Measurements from ENCODE around the gene ZNF292. TPM values are rescaled to one million over a fixed set of nuclear protein-coding genes. Genes with fewer than 3 reads are reported as not detected.

The ZNF292 gene
- total and polyA plus RNA-seq, 2 donors (not counting 3 experiments of a cell fraction or from before 2014, with no cell fraction given), result 3.5 to 24.9 TPM

DNA sequence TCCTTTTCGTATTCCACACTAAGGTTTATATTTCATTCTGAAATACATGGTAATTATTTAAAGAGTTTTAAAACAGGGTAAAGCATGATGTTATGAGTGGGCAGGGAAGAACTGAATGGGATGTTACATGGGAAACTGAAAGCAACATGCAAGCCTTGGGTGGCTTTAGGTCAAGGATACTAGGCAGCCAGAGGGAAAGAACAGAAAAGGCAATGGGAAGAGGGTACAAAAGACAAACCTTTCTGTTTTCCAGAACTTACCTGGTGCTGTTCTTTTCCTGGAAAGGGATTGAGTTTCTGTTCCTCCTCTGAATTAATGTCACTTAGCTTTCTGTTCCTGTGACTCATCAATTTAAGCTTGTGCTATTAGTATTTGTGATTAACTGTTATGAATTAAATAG, 95.9 kb downstream of the ZNF292 start:
- Histone ChIP-seq H3K9ac (replicated peaks; ENCODE audit: extremely low read depth, insufficient read depth, low read length) (no peak overlapping the region), H4K20me1 (replicated peaks; ENCODE audit: control insufficient read depth, extremely low read depth, insufficient read depth, low read length) (peaks cover 2% of the 10 kb centered on the region), H3K36me3 (ENCODE audit: control insufficient read depth in 2 of 2, extremely low read depth in 1 of 2, insufficient read depth in 2 of 2, low read length in 2 of 2) (peaks cover 3 to 12% of the 10 kb centered on the region in 2 experiments), H2AFZ (ENCODE audit: low read depth, low read length) (no peak overlapping the region), H3K4me2 (ENCODE audit: insufficient read depth, low read length) (no peak overlapping the region), H3K9me3 (replicated peaks; ENCODE audit: control insufficient read depth, insufficient read depth, low read length) (no peaks in the 10 kb centered on the region), H3K4me3 (replicated peaks in 1 of 3; ENCODE audit: insufficient read depth in 1 of 3, low read depth in 1 of 3, low read length in 3 of 3) (no peak overlapping the region), H3K4me1 (ENCODE audit: control insufficient read depth, extremely low read depth, insufficient read depth, low read length) (no peaks in the 10 kb centered on the region), H3K79me2 (ENCODE audit: control insufficient read depth, insufficient read depth, low read length) (no peaks in the 10 kb centered on the region), H3K27me3 (ENCODE audit: control insufficient read depth in 2 of 2, insufficient read depth in 2 of 2, low read length in 2 of 2) (no peaks in the 10 kb centered on the region), H3K27ac (ENCODE audit: insufficient read depth, low read depth, low read length) (no peak overlapping the region), H3K9me1 (replicated peaks; ENCODE audit: control insufficient read depth, extremely low read depth, insufficient read depth, low read length) (no peaks in the 10 kb centered on the region)
- intact Hi-C loops (cut with micrococcal nuclease), result no loop called here
- DNase-seq (ENCODE audit: low read depth, low spot score) (no peak), FAIRE-seq (no peak)
- TF ChIP-seq, protein P1, sequence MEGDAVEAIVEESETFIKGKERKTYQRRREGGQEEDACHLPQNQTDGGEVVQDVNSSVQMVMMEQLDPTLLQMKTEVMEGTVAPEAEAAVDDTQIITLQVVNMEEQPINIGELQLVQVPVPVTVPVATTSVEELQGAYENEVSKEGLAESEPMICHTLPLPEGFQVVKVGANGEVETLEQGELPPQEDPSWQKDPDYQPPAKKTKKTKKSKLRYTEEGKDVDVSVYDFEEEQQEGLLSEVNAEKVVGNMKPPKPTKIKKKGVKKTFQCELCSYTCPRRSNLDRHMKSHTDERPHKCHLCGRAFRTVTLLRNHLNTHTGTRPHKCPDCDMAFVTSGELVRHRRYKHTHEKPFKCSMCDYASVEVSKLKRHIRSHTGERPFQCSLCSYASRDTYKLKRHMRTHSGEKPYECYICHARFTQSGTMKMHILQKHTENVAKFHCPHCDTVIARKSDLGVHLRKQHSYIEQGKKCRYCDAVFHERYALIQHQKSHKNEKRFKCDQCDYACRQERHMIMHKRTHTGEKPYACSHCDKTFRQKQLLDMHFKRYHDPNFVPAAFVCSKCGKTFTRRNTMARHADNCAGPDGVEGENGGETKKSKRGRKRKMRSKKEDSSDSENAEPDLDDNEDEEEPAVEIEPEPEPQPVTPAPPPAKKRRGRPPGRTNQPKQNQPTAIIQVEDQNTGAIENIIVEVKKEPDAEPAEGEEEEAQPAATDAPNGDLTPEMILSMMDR (IDR thresholded peaks at IDR 0.05; ENCODE audit: extremely low read depth in 1 of 2, insufficient read depth in 1 of 2, low read depth in 1 of 2, low read length in 2 of 2), result no peak
- no peak for TF ChIP-seq POLR2AphosphoS5 (IDR thresholded peaks at IDR 0.05; ENCODE audit: insufficient read depth, low read depth, low read length)
- no peak for TF ChIP-seq JUN (IDR thresholded peaks at IDR 0.05; ENCODE audit: borderline replicate concordance, insufficient read depth, insufficient read length, low read depth)
- TF ChIP-seq MYC (IDR thresholded peaks at IDR 0.05; ENCODE audit: low read depth, low read length), result no peak
- TF ChIP-seq POLR2A (IDR thresholded peaks at IDR 0.05; ENCODE audit: low read depth, low read length), result no peak
- TF ChIP-seq MAX (IDR thresholded peaks at IDR 0.05; ENCODE audit: insufficient read depth, insufficient read length), result no peak
- dilution Hi-C loops (cut with MboI; ENCODE audit: extremely low pct_ligation_motif_present, low sequenced_read_pairs), result no loop called here
- ChIA-PET CTCF (no interaction called here), POLR2A (no interaction called here)
- no TSS peak for BruUV-seq (replicated peaks)

- Histone ChIP-seq H4K20me1 (replicated peaks; ENCODE audit: control insufficient read depth, extremely low read depth, insufficient read depth, low read length) (peaks cover 2% of the 10 kb centered on the region), H2AFZ (ENCODE audit: low read depth, low read length) (no peak overlapping the region), H3K4me3 (replicated peaks in 1 of 3; ENCODE audit: insufficient read depth in 1 of 3, low read depth in 1 of 3, low read length in 3 of 3) (no peak overlapping the region), H3K9ac (replicated peaks; ENCODE audit: extremely low read depth, insufficient read depth, low read length) (no peak overlapping the region), H3K9me1 (replicated peaks; ENCODE audit: control insufficient read depth, extremely low read depth, insufficient read depth, low read length) (no peaks in the 10 kb centered on the region), H3K9me3 (replicated peaks; ENCODE audit: control insufficient read depth, insufficient read depth, low read length) (no peaks in the 10 kb centered on the region), H3K27ac (ENCODE audit: insufficient read depth, low read depth, low read length) (no peak overlapping the region), H3K4me1 (ENCODE audit: control insufficient read depth, extremely low read depth, insufficient read depth, low read length) (no peaks in the 10 kb centered on the region), H3K4me2 (ENCODE audit: insufficient read depth, low read length) (no peak overlapping the region), H3K27me3 (ENCODE audit: control insufficient read depth in 2 of 2, insufficient read depth in 2 of 2, low read length in 2 of 2) (no peaks in the 10 kb centered on the region), H3K79me2 (ENCODE audit: control insufficient read depth, insufficient read depth, low read length) (no peaks in the 10 kb centered on the region), H3K36me3 (ENCODE audit: control insufficient read depth in 2 of 2, extremely low read depth in 1 of 2, insufficient read depth in 2 of 2, low read length in 2 of 2) (peaks cover 5 to 10% of the 10 kb centered on the region in 2 experiments)
- POLR2A ChIA-PET, result no interaction called here
- no TSS peak for BruUV-seq (replicated peaks)
- DNase-seq (ENCODE audit: low read depth, low spot score) (no peak), FAIRE-seq (no peak)
- dilution Hi-C loops (cut with MboI; ENCODE audit: extremely low pct_ligation_motif_present, low sequenced_read_pairs) (no loop called here), intact Hi-C loops (cut with micrococcal nuclease) (no loop called here)
- TF ChIP-seq GATA2 (IDR thresholded peaks at IDR 0.05; ENCODE audit: insufficient read depth, insufficient read length, low read depth, low read length), result no peak
- no peak for TF ChIP-seq FOS (IDR thresholded peaks at IDR 0.05; ENCODE audit: borderline replicate concordance, insufficient read depth, low read length)
- TF ChIP-seq POLR2A (IDR thresholded peaks at IDR 0.05; ENCODE audit: low read depth, low read length), result no peak
- TF ChIP-seq, protein P1 (IDR thresholded peaks at IDR 0.05; ENCODE audit: extremely low read depth in 1 of 2, insufficient read depth in 1 of 2, low read depth in 1 of 2, low read length in 2 of 2), result no peak
- no peak for TF ChIP-seq EZH2 (IDR thresholded peaks at IDR 0.05; ENCODE audit: borderline replicate concordance, low read depth, low read length, severe bottlenecking)
- no peak for TF ChIP-seq JUN (IDR thresholded peaks at IDR 0.05; ENCODE audit: borderline replicate concordance, insufficient read depth, insufficient read length, low read depth)
- CTCF ChIA-PET, result no interaction called here
Measured at GRCh38 chr6:87251725-87252124, 96.4 kb downstream of the ZNF292 start.
